ENCODE data around the gene MACROD2. TPM values are rescaled to one million over a fixed set of nuclear protein-coding genes. Genes with fewer than 3 reads are reported as not detected.

The MACROD2 gene
- total and polyA plus RNA-seq, 11 donors = 0.54 to 5.4 (median 2.4) TPM

- Histone ChIP-seq H3K27me3 (no peaks in the 10 kb centered on the region), H3K4me3 (no peak overlapping the region), H3K27ac (no peak overlapping the region), H3K9me3 (no peaks in the 10 kb centered on the region), H3K4me1 (peaks cover 0 to 7% (median 0%) of the 10 kb centered on the region in 12 donors), H3K36me3 (no peaks in the 10 kb centered on the region)
- TF ChIP-seq POLR2A (IDR thresholded peaks at IDR 0.05) = no peak
- TF ChIP-seq CTCF (IDR thresholded peaks at IDR 0.05) = no peak
- DNase-seq = no peak
- no peak for ATAC-seq
- intact Hi-C loops (cut with DNase I) = loop anchor here in 1 of 10 donors (10.0 kb wide), 1 partner anchor 99 kb away; no protein-coding TSS in a partner anchor
- 87 to 93% (median 88%) methylated on average over 2 of the region's 2 CpGs for WGBS, 4 donors
Observed at GRCh38 chr20:16005915-16006493, 2010.7 kb downstream of the MACROD2 start.

DNA sequence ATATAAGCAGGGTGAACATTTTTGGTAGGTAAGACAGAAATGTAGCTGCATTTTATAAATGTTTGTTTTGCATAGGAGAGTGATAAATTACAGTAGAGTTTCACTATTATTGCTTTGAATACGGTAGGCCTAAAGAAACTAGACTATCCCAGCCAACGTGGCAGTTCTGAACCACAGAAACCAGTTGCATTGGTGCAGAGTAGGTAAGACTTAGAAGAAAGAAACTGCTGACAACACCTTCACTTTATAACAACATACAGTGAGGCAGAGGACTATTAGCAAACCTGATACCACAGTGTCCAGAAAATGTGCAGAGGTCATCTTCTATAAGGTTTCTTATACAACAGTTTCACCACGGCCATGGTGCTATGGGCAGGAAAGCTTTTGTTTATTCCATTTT, 2011.8 kb downstream of the MACROD2 start:
- Histone ChIP-seq H3K27ac (no peak overlapping the region), H3K9me3 (no peaks in the 10 kb centered on the region), H3K27me3 (no peaks in the 10 kb centered on the region), H3K4me3 (no peak overlapping the region), H3K36me3 (no peaks in the 10 kb centered on the region), H3K4me1 (peaks cover 0 to 7% (median 0%) of the 10 kb centered on the region in 12 donors)
- intact Hi-C loops (cut with DNase I) = loop anchor here in 1 of 10 donors (10.0 kb wide), 1 partner anchor 98 kb away; no protein-coding TSS in a partner anchor
- TF ChIP-seq POLR2A (IDR thresholded peaks at IDR 0.05) (no peak), CTCF (IDR thresholded peaks at IDR 0.05) (no peak)
- ATAC-seq (no peak), DNase-seq (no peak)
- WGBS, 4 donors = 87 to 93% (median 92%) methylated on average over 3 of the region's 3 CpGs

GRCh38 chr20:16007962-16008361, 2012.6 kb downstream of the MACROD2 start:
- Histone ChIP-seq H3K9me3 (no peaks in the 10 kb centered on the region), H3K27ac (no peak overlapping the region), H3K27me3 (no peaks in the 10 kb centered on the region), H3K4me1 (peaks cover 0 to 7% (median 0%) of the 10 kb centered on the region in 12 donors), H3K36me3 (no peaks in the 10 kb centered on the region), H3K4me3 (no peak overlapping the region)
- ATAC-seq = no peak
- WGBS, 4 donors = 76 to 81% (median 78%) methylated on average over 9 of the region's 9 CpGs
- DNase-seq = no peak
- intact Hi-C loops (cut with DNase I) = loop anchor here in 1 of 10 donors (10.0 kb wide), 1 partner anchor 97 kb away; no protein-coding TSS in a partner anchor
- no peak for TF ChIP-seq POLR2A (IDR thresholded peaks at IDR 0.05)
- no peak for TF ChIP-seq CTCF (IDR thresholded peaks at IDR 0.05)

- H3K4me1 ChIP-seq = no peaks in the 10 kb centered on the region
- no peaks in the 10 kb centered on the region for H3K9me3 ChIP-seq
- no peaks in the 10 kb centered on the region for H3K27me3 ChIP-seq
- ATAC-seq (no peak), DNase-seq (no peak)
- H3K27ac ChIP-seq = no peak overlapping the region
- no peak overlapping the region for H3K4me3 ChIP-seq
- TF ChIP-seq POLR2A (IDR thresholded peaks at IDR 0.05) = no peak
- no peak for TF ChIP-seq CTCF (IDR thresholded peaks at IDR 0.05)
- intact Hi-C loops (cut with DNase I) = no loop called here
- WGBS, 4 donors = 38 to 52% (median 50%) methylated on average over 6 of the region's 6 CpGs
- H3K36me3 ChIP-seq = no peaks in the 10 kb centered on the region
Observed at GRCh38 chr20:16011056-16011455, 2015.7 kb downstream of the MACROD2 start.
